HL-60 (cell line): ENCODE results near the gene TMEM222.

Source experiments
- DNase-seq, 2 experiments: peaks; one replicate each; pipeline ENCODE4 v3.0.0-alpha.2; 2010 to 2020; ENCODE audit warnings: low read depth in 1 of 2, low spot score in 1 of 2
- H3K27ac ChIP-seq: fragments of 250-450 bp; sonication (Bioruptor Pico); replicated peaks from 2 replicates; pipeline ENCODE4 v1.5.1; 2020; ENCODE audit warnings: mild to moderate bottlenecking, moderate library complexity
- H3K27me3 ChIP-seq: fragments of 250-450 bp; sonication (Bioruptor Pico); 2 replicates; pipeline ENCODE4 v1.5.1; 2021; ENCODE audit warnings: mild to moderate bottlenecking, moderate library complexity; ENCODE audit not compliant: insufficient read depth, poor library complexity, severe bottlenecking
- H3K4me3 ChIP-seq: replicated peaks from 2 replicates; pipeline ENCODE4 v1.5.1; 2011; ENCODE audit warnings: mild to moderate bottlenecking, control low read depth, low read length; ENCODE audit not compliant: insufficient read depth
- GABPA ChIP-seq: IDR thresholded peaks from 2 replicates; pipeline ENCODE4 v1.6.1; 2012; ENCODE audit warnings: low read depth
- POLR2AphosphoS5 ChIP-seq: IDR thresholded peaks from 2 replicates; pipeline ENCODE4 v1.6.1; 2012; ENCODE audit warnings: low read depth
- REST ChIP-seq: IDR thresholded peaks from 2 replicates; pipeline ENCODE4 v1.6.1; 2012; ENCODE audit warnings: low read depth; ENCODE audit not compliant: insufficient replicate concordance
- SPI1 ChIP-seq: IDR thresholded peaks from 2 replicates; pipeline ENCODE4 v1.6.1; 2012; ENCODE audit warnings: low read depth, mild to moderate bottlenecking, borderline replicate concordance
- TF ChIP-seq, protein P1 (sequence below): IDR thresholded peaks from one replicate; pipeline ENCODE4 v1.5.1; 2011; ENCODE audit warnings: low read length, control low read depth, inconsistent platforms; ENCODE audit not compliant: insufficient read depth

The TMEM222 gene

GRCh38 chr1:27327964-27328363, 6.0 kb downstream of the TMEM222 start:
- no peak for DNase-seq
- TF ChIP-seq POLR2AphosphoS5 (no peak), REST (no peak), SPI1 (no peak), GABPA (no peak)
- TF ChIP-seq, protein P1, sequence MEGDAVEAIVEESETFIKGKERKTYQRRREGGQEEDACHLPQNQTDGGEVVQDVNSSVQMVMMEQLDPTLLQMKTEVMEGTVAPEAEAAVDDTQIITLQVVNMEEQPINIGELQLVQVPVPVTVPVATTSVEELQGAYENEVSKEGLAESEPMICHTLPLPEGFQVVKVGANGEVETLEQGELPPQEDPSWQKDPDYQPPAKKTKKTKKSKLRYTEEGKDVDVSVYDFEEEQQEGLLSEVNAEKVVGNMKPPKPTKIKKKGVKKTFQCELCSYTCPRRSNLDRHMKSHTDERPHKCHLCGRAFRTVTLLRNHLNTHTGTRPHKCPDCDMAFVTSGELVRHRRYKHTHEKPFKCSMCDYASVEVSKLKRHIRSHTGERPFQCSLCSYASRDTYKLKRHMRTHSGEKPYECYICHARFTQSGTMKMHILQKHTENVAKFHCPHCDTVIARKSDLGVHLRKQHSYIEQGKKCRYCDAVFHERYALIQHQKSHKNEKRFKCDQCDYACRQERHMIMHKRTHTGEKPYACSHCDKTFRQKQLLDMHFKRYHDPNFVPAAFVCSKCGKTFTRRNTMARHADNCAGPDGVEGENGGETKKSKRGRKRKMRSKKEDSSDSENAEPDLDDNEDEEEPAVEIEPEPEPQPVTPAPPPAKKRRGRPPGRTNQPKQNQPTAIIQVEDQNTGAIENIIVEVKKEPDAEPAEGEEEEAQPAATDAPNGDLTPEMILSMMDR, result no peak
- Histone ChIP-seq H3K4me3 (no peak overlapping the region), H3K27me3 (no peaks in the 10 kb centered on the region), H3K27ac (no peak overlapping the region)

GRCh38 chr1:27330786-27331185, 8.8 kb downstream of the TMEM222 start:
- Histone ChIP-seq H3K27me3 (no peaks in the 10 kb centered on the region), H3K4me3 (no peak overlapping the region), H3K27ac (no peak overlapping the region)
- no peak for DNase-seq
- TF ChIP-seq POLR2AphosphoS5, result no peak
- TF ChIP-seq SPI1, result no peak

GRCh38 chr1:27331426-27331825, 9.5 kb downstream of the TMEM222 start:
- no peak overlapping the region for H3K4me3 ChIP-seq
- DNase-seq, result no peak
- no peaks in the 10 kb centered on the region for H3K27me3 ChIP-seq
- TF ChIP-seq REST (no peak), POLR2AphosphoS5 (no peak), GABPA (no peak), SPI1 (no peak)
- TF ChIP-seq, protein P1, result no peak
- no peak overlapping the region for H3K27ac ChIP-seq

DNA sequence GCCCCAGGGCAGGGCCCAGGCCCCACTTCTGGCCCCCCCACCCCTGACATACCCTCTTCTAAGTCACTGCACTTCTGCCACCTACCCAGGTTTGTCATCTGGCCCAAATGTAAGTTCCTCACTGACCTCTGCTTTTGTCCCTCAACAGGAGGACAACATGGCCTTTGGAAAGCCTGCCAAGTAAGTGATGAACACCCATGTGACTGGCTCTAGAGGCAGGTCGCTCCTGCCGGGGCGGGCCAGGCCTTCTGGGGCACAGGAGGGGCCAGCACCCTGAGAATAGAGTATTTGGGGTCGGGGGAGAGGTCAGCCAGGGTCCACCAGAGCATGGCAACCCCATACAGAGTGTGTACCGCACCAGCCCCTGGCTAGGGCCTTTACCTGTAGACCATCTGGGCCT, 10.0 kb downstream of the TMEM222 start:
- no peak overlapping the region for H3K4me3 ChIP-seq
- TF ChIP-seq GABPA, result no peak
- no peak for TF ChIP-seq REST
- TF ChIP-seq POLR2AphosphoS5, result no peak
- no peak for TF ChIP-seq SPI1
- TF ChIP-seq, protein P1, result no peak
- DNase-seq, result no peak
- no peaks in the 10 kb centered on the region for H3K27me3 ChIP-seq
- no peak overlapping the region for H3K27ac ChIP-seq
